ENCODE results near the gene TSPAN2.

The TSPAN2 gene

DNA sequence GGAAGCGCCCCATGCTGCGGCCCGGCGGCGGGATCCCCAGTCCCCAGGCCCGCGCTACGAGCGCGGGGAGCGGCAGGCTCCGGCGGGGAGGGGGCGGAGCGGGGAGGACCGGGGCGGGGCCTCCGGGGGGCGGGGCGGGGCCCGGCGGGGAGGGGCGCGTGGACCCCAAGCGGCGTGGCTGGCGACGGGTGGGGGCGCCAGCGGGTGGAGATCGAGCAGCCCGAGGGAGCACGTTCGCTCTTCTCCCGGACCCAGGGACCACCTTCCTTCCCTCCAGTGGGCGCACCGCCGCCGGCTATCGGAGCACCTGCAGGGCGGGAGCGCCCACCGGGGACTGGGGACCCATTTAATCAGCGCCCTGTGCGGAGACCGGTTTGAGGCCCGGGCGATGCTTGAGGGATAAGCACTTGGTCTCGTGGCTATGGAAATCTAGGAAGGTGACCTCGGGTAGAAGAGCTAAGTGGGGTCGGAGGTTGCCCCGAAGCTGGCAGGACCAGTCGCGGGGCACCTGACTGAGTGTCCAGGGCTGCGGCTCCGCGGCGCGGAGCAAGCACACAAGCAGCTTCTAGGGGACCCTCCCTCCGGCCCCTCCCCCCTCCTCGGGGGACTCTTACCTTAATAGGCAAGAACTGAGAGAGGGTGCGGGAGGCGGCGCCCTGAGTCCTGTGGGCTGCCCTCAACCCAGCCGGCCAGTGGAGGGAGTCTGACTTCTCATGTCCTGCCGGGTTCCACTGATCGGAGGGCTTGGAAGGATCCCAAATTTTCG lies at the start of gene TSPAN2:
Gene TSPAN2, minus strand, starts transcription at position 84 of the 766 bp plus-strand sequence. Its CDS starts 71 bp downstream, at position 13.
- no peak for DNase-seq

DNA sequence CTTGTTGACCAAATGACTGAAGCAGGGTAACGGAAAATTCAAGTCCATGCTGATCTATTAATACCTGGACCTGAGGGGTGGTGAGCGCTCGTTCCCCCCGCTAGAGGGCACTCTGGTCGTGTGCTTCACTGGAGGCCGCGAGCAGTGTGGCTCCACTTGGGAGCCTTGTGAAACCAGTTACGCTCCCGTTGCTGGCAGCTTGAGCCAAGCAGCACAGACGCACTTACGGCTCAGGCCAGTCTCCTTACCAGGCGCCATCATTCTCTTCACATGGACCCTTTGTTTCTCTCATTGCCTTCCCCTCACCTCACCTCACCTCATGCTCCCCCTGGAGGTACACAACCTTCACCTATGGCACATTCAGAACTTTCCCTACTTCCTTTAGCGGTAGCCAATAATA lies 49.7 kb upstream of the TSPAN2 start:
- peak; percentile 5 for DNase-seq

DNA sequence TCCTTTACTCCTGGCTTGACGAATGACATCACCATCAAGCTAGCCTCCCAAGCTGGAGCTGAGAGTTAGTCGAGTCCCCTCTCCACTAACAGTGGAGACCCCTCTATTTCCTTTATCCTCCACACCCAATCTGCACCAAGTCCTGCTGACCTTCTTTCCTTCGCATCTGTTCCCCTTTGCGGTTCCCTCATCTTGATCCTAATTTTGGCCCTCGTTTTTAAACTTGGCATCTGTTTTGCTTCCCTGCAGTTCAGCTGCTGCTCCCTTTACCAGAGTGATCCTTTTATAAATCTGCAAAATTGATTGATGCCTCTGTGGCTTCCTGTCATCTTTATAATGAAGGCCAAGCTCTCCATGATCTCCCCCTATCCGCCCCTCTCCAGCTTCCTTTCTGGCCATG lies 49.0 kb upstream of the TSPAN2 start:
- DNase-seq = no peak

DNA sequence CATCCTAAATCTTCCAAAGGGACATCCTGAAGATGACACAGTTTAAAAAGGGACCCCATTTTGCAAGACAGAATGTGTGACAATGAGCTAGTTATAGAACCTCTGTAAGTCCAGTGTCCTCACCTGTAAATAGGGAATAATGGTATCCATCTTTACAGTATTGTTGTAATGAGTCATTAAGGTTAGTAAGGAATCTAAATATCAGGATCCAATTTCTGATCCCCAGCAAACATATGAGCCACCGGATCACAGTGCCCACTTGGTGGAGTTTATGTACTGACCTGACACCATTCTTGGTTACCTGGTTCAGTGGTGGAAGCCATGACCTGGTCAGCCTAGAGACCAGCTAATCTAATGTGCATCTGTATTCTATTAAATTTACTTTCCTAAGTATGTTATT lies 47.9 kb upstream of the TSPAN2 start:
- no peak for DNase-seq

DNA sequence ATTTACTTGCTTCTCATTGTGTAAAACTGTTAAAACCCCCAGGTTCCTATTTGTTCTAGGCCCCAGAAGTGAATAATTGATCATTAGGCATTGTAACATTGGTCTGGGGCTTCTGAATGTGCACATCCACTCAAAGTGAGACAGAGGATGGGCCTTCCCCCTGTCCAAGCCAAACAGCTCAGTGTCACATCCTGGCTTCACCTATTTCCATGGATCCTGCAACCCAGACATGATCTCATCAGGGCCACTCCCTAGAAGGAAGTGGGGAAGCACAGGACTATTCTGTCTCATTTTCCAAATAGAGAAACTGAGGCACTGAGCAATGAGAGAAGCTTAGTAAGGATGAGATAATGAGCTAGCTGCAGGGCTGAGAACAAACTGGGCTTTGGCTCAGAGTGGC lies 47.4 kb upstream of the TSPAN2 start:
- no peak for DNase-seq

DNA sequence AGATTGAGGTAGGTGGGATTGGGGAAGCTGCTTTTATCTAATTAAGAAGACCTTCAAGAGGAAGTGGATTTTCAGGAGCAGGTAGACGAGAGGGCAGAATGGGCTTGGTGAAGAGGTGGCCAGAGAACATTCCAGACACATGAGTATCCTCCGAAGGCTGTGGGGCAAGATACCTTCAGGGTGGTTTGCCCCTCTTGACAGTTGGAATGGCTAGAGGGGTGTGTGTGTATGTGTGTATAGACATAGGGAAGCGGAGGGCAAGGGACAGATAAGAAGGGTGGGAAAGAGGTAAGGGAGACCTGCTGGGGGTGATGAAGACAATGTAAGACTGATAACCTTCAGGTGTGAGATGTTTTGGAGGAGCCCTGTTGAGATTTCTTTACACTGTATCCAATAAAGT lies 46.8 kb upstream of the TSPAN2 start:
- DNase-seq = no peak

DNA sequence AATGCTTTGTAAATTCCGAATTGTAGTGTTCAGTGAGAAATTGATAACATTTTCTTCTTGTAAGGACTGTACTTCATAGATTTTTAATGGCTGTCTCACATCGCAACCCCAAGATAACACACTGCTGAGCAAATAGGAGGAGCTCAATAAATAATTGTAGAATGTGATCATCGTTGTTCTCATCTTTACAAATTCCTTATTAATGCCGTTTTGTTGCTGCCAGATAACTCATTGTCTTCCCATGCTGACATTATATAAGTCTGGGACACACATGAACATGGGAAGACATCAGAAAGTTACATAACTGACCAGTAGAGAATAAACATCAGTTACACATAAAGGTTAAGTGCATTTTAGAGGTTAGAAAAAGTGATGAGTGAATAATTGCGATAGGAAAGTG lies 46.4 kb upstream of the TSPAN2 start:
- DNase-seq = no peak

DNA sequence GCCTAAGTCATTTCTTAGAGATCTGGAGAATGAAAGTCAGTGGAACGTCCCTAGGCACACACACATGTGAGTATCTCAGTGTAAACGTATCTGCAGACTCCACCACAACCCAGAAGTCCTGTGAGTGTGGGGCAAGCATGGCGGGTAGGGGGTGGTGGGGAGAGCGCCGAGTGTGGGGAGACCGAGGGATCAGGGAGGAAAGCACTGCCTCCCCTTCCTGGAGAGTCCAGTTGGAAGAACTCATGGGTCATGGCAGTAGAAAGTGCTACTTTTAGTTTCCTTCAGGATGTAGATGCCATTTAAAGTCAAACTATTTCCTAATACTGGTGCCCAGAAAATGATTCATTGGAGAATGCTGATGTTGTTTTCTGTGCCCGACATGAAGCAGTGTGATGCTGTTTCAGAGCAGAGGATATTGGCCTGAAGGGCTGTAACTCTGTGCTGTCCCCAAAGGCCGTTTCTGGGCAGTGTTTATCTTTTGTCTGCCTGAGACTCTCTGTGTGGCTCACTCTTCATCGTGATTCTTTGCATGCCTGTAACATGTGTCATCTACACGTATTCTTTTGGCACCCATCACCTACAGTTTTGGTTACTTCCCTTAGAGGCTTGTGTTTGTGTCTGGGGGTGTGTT lies 45.7 kb upstream of the TSPAN2 start:
- no peak for DNase-seq

DNA sequence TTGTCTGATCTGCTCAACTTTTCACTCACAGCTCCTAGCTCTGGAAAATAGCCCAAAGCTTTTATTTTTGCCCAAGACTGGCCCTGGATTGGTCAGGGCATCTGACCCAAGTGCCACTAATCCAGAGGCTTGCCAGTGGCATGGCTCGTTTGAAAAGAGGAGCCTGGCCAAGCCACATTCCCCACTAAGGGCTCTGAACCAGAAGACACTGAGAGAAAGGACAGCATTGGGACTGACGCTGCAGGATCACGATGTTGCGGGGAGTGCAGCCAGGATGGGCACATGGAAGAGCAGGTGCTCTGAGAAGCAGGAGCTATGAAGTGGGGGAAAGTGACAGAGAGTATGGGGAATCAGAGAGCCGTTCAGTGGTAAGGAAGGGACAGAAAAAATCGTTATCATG lies 44.9 kb upstream of the TSPAN2 start:
- no peak for DNase-seq

DNA sequence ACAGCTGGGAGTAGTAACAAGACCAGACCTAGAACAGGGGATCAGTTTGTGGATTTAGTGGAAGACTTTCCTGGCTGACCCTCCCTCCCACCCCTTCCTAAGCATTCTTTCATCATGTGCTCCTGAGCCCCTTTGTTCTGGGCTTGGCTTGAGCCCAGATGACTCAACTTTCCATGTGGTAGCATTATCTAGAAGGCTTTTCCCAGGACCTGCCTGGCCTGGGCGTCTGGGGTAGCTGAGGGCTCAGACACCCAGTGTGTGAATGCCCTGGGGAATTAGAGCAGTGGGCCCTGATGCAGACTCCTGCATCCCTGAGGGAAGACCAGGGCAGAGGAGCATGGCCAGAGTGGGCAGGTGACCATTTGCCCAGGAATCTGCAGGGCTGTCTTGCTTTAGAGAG lies 44.1 kb upstream of the TSPAN2 start:
- DNase-seq = no peak

DNA sequence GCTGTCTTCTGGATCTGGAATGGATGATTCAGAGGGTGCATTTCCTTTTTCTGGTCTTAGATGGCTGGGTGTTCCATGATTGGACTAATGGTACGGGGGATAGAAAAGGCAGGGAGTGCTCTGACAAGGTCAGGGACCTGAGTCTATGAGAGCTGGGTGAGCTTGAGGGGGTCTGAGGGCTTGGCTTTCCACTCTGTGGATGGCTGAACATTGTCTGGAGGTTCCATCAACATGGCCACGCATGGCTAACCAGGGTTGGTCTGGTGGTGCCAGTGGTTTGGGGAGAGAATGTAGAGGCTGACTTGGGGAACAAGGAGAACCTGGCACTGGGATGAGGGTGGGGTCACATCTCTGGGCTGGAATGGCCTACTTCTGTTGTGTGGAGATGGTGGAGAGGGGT lies 41.5 kb upstream of the TSPAN2 start:
- DNase-seq = no peak

DNA sequence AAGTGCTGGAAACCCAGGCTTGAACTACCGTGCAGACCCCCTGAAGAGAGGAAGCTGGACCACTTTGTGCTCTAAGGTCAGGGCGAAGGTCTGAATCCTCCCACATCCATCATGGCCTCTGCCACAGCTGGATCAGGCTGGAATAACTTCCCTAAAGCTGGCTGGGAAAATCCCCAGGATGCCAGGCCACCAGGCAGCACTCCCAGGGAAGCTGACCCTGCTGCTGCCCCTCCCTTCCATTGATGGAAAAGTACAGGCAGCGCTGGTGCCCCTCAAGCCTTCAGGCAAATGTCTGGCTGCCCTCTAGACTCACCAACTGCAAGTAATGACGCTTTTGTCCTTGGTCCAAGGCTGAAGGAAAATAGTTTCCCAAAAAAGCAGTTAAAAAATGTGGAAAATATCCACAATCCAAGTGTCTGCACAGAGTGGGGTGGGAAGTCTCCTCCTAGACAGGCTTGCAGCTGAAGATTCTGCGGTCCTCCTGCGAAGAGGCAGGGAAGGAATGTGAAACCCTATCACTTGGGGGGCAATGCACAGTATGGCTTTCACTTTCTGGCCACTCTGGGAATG lies 39.9 kb upstream of the TSPAN2 start:
- DNase-seq = no peak

DNA sequence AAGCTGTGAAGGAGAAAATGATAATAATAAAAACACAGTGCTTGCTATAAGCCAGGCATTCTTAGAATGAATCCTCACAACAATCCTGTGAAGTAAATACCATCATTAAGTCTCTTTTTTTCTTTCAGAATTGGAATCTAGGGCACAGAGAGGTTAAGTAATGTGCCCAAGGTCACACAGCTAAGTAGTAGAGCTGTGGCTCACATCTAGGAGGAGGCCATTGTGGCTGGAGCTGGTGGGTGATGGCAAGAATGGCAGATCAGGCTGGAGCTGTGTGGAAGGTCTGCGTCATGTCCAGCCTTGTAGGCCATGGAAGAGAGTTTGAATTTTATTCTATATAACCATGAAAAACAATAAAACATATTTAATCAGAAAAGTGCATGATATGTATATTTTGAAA lies 38.2 kb upstream of the TSPAN2 start:
- no peak for DNase-seq

DNA sequence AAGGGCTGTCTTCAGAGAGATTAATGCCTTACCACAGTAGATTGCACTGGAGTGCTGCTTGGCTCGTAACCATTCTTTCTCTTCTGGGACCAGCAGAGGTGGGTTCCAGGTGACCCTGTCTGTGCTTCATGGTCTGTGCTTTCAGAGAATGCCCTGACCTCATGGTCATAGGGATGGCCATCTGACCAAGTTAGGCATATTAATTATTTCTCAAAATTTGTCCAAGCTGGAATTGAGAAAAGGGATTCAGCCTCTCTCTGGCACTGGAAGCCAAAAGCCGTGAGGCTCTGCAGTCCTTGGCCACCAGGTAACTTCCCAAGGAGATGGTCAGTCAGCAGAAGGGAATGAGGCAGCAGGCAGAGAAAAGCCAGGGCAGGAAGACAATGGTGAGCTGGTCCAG lies 37.2 kb upstream of the TSPAN2 start:
- no peak for DNase-seq

DNA sequence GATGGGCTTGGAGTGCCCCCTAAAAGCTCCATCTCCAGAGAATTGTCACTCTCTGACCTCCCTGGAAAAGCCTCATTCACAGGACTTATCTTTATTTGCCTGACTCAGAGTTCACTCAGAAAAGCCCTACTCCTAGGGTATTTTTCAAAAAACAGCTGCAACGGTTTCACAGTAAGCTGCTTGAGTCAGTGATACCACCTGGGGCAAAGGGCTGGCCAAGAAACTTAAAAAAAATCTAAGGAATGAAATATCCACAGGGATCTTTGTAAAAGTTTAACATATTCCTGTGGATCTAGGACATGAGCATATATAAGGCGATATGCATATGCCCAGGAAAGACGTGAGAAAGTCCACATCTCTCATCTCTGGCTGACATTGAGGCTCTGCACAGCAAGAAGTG lies 33.8 kb upstream of the TSPAN2 start:
- DNase-seq = no peak

DNA sequence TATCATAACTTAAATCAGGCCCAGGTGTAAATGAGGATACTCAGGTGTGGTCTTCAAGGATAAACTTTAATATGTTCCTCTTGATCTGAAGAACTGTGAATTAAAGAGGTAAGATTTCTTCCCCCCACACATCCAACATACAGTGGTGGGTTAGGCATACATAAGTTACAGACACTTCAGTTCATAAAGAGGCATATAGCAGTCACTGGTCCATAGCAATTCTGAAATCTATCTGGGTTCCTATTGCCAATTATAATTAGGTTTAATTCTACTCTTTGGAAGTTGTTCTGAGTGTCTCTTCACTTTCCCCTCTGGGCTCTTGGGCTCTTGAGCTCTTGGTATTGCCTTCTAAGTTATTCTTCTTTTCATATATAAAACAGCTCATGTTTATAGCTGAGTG lies 32.5 kb upstream of the TSPAN2 start:
- no peak for DNase-seq

DNA sequence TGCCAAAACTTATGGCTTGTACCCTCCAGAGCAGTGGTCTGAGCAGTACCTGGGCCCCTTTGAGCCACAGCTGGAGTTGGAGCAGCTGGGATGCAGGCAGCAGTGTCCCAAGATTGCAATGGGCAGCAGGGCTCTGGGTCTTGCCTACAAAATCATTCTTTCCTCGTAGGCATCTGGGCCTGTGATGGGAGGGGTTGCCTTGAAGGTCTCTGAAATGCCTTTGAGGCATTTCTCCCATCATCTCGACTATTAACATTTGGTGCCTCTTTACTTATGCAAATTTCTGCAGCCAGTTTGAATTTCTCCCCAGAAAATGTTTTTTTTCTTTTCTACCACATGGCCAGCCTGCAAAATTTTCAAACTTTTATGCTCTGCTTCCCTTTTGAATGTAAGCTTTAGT lies 31.0 kb upstream of the TSPAN2 start:
- no peak for DNase-seq

DNA sequence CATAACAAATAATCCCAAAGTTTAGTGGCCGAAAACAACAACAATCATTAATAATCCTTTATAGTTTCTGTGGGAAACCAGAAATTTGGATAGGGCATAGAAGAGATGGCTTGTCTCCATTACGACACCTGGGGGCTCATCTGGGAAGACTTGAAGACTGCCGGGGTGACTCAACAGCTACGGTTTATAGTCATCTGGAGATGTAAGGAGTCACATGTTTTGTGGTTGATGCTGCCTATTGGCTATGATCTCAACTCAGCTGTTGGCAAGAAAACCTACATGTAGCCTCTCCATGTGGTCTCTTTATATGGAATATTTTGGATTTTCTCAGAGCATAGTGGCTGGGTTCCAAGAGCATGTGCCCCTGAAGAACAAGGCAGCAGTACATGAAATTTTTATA lies 29.3 kb upstream of the TSPAN2 start:
- no peak for DNase-seq

DNA sequence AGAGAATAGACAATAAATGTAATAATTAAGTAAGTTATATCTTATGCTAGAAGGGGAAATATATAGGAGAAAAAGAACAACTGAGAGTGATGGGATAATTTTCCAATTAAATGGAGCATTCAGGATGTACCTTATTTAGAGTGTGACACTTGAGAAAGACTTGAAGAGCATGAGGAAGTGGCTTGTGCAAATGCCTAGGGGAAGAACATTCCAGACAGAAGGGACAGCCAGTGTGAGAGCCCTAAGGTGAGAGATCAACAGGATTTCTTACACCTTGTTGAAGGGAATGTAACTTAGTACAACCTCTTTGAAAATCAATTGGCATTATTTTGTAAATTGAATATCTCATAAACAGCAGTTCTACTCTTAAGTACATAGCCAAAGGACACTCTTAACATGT lies 28.8 kb upstream of the TSPAN2 start:
- no peak for DNase-seq

DNA sequence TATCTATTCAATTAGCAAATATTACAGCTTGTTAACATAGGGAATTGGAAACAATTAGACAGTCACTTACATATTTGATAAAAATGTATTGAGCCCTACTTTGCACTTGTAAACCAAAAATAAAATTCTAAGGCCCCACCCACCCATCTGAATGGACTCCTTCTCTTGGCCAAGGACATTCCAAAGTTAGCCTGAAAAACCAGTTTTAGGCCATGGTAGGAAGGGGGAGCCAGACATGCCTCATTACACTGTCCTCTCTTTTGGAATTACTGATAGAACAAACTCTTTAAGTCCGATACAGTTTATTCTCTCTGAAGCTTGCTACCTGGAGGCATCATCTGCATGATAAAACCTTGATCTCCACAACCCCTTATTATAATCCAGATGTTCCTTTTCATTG lies 28.0 kb upstream of the TSPAN2 start:
- DNase-seq = no peak

DNA sequence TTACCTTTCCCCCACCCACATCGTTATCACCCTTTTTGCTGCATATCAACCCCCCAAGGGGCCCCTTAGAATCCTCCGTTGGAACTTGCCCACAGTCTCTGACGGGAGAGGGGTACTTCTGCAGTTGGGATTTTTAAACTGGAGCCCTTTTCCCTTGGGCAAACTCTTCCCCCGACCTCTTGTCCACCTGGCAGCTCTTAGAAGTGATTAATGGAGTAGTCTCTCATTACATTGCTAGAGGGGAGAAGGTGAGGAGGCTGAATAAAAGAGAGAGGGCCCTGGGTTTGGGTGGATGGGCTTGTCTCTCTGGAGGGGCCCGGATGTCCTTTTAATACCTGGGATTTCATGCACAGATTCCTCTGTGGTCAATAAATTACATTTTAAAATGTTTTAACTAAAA lies 27.2 kb upstream of the TSPAN2 start:
- no peak for DNase-seq

DNA sequence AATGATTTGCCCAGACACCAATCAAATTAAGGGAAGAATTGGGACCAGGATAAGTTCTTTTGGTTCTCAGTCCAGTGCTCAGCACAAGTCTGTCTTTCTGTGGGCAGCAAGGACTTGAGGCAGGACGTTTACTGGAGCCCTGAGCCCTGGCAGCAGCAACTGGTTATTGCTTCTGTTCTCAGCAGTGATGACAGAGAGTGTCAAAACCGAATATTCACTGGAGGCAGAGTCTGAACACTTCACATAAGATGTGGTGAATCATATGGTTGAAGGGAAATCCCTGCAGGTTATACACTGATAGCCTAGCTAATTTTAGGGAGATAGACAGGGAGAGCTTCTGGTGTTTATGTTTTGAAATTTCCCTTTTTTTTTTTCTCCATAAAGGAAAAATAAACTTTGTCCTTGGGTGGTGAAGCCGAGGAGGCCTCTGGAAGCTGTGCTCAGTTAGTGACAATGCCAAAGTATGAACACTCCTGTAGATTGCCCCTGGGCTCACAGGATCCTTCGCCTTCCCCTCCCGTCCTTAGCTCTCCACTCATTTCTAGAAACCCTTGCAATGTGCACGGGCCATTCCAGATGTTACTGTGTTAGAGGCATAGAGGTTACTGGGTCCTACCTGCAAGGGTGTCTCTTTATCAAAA lies 26.3 kb upstream of the TSPAN2 start:
- DNase-seq = no peak

DNA sequence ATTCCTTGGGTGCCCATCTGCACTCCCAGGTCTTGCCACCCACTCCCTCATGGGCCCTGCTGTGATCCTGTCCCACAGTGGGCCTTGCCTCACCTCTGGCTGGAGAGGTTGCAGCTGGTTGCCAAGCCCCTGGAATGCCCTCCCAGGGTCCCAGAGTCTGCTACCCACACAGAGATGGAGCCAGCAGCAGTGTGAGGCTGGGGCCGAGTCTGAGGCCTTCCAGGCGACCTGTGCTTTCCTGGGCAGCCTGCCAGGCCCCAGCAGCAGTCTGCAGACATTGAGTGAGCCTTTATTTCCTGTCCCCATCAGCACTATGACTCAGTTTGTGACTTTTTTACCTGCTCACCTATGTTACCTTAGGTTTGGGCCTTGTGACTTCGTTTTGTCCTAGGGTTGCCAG lies 25.0 kb upstream of the TSPAN2 start:
- no peak for DNase-seq

DNA sequence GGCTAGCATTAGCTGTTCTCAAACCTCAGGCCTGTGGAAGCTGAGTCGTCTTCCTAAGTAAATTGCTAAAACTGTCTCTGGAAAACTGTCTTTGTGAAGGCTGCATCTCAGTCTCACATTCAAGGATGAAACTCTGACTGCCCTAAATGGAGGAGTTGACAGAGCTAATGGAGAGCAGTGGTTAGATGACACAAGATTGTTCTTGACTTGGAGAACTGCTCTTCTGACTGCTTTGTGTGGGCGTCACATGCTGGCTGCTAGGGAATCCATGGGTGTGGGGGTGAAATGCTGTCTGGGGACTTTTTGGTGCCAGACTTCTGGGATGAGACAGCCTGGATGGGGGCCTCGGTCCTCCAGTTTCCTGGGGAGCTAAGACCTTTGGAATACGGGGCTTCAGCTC lies 24.5 kb upstream of the TSPAN2 start:
- no peak for DNase-seq

All from GF-D8 (cell line).